Measurements from ENCODE around the gene FCF1. TPM values are rescaled to one million over a fixed set of nuclear protein-coding genes. Genes with fewer than 3 reads are reported as not detected.

The FCF1 gene
- total and polyA plus RNA-seq, 9 of the 15 experiments (the other 6 are each of a cell fraction or from before 2014, with no cell fraction given) = 6.8 to 91.9 (median 40.0) TPM

GRCh38 chr14:74723134-74723533, 10.2 kb downstream of the FCF1 start (continued):
- TF ChIP-seq TAF15 (IDR thresholded peaks at IDR 0.05; ENCODE audit: low read depth, low read length) = no peak

- FAIRE-seq (no peak), ATAC-seq (no peak), DNase-seq (ENCODE audit: extremely low read depth in 1 of 4, low spot score in 3 of 4) (no peak)
- POLR2A ChIA-PET = no interaction called here
- CTCF ChIA-PET (ENCODE audit: low intra/inter-chr PET ratio) = no interaction called here
- no peaks in the 10 kb centered on the region for H3K9me1 ChIP-seq (ENCODE audit: control insufficient read depth, insufficient read depth, low read length)
- no peaks in the 10 kb centered on the region for H3K79me2 ChIP-seq (ENCODE audit: control insufficient read depth, insufficient read depth, low read length)
- no peak overlapping the region for H3K4me2 ChIP-seq (ENCODE audit: insufficient read depth, low read length)
- no peak overlapping the region for H2AFZ ChIP-seq (ENCODE audit: low read depth, low read length)
- in situ Hi-C loops (cut with MboI) = no loop called here
- intact Hi-C loops (cut with micrococcal nuclease) = no loop called here
- H3K4me3 ChIP-seq = no peak overlapping the region
- no peaks in the 10 kb centered on the region; a peak in 2 of 5 replicates for H3K4me1 ChIP-seq (replicated peaks in 1 of 2; ENCODE audit: control insufficient read depth in 2 of 2, insufficient read depth in 2 of 2, low read length in 2 of 2)
- no TSS peak for BruUV-seq (replicated peaks)
- peaks cover 38% of the 10 kb centered on the region for H3K36me3 ChIP-seq (ENCODE audit: control insufficient read depth, insufficient read depth, low read length)
- 50% methylated on average over 1 of the region's 2 CpGs for WGBS (ENCODE audit: insufficient coverage, low coverage, missing lambda C conversion rate)
- H3K9me3 ChIP-seq (replicated peaks; ENCODE audit: control insufficient read depth, insufficient read depth, low read depth, low read length) = no peaks in the 10 kb centered on the region
- no peaks in the 10 kb centered on the region for H4K20me1 ChIP-seq (replicated peaks; ENCODE audit: control insufficient read depth, insufficient read depth, low read length)
- no peak overlapping the region for H3K9ac ChIP-seq (ENCODE audit: insufficient read depth in 1 of 2, low read depth in 2 of 2, low read length in 2 of 2)
- H3K27ac ChIP-seq (ENCODE audit: extremely low read depth, low read depth, low read length) = no peak overlapping the region
- no peaks in the 10 kb centered on the region for H3K27me3 ChIP-seq (ENCODE audit: control insufficient read depth in 2 of 2, insufficient read depth in 2 of 2, low read length in 2 of 2)
- TF ChIP-seq ADNP (tag; IDR thresholded peaks at IDR 0.05) (no peak), ZNF766 (CRISPR knock-in tag; conservative IDR thresholded peaks at IDR 0.05) (no peak), REST (IDR thresholded peaks at IDR 0.05; ENCODE audit: borderline replicate concordance) (no peak), REST (CRISPR knock-in tag; IDR thresholded peaks at IDR 0.05; ENCODE audit: low read depth) (no peak), ZNF224 (CRISPR knock-in tag; IDR thresholded peaks at IDR 0.05) (no peak), CAMTA2 (CRISPR knock-in tag; conservative IDR thresholded peaks at IDR 0.05) (no peak), KLF13 (tag; IDR thresholded peaks at IDR 0.05; ENCODE audit: borderline replicate concordance, low read depth) (no peak), ZKSCAN8 (CRISPR knock-in tag; IDR thresholded peaks at IDR 0.05) (no peak)
Measured at GRCh38 chr14:74732387-74732786, 19.4 kb downstream of the FCF1 start.
